ENCODE measurements around the gene TMEM138. TPM values are rescaled to one million over a fixed set of nuclear protein-coding genes. Genes with fewer than 3 reads are reported as not detected.

Gene TMEM138
- total RNA-seq, 3 donors from 2014 or later: 24.6 to 38.5 (median 32.8) TPM

GRCh38 chr11:61353131-61354067 lies 8.8 kb upstream of the TMEM138 start:
- no peak overlapping the region for H3K4me3 ChIP-seq
- H3K4me1 ChIP-seq: no peaks in the 10 kb centered on the region
- H3K9me3 ChIP-seq: no peaks in the 10 kb centered on the region
- no peaks in the 10 kb centered on the region for H3K36me3 ChIP-seq
- no peak overlapping the region for H3K27ac ChIP-seq
- no peak for DNase-seq (ENCODE audit: low spot score in 2 of 2)
- TF ChIP-seq POLR2AphosphoS5 (IDR thresholded peaks at IDR 0.05) (no peak), POLR2A (IDR thresholded peaks at IDR 0.05) (no peak), CTCF (IDR thresholded peaks at IDR 0.05) (no peak)
- no peaks in the 10 kb centered on the region for H3K27me3 ChIP-seq
- intact Hi-C loops (cut with DNase I; ENCODE audit: low total_unique reads): no loop called here

DNA sequence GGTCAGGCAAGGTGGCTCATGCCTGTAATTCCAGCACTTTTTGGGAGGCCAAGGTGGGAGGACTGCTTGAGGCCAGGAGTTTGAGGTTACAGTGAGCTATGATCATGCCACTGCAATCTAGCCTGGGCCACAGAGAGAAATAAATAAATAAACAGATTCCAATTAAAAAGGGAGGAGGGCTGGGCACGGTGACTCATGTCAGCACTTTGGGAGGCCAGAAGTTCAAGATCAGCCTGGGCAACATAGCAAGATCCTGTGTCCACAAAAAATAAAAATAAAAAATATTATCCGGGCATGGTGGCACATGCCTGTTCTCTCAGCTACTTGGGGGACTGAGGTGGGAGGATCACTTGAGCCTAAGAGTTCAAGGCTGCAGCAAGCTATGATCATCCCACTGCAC lies 8.0 kb upstream of the TMEM138 start:
- H3K36me3 ChIP-seq: no peaks in the 10 kb centered on the region
- H3K4me3 ChIP-seq: no peak overlapping the region
- intact Hi-C loops (cut with DNase I; ENCODE audit: low total_unique reads): no loop called here
- H3K4me1 ChIP-seq: no peaks in the 10 kb centered on the region
- DNase-seq (ENCODE audit: low spot score in 2 of 2): no peak
- no peaks in the 10 kb centered on the region for H3K9me3 ChIP-seq
- no peak for TF ChIP-seq POLR2AphosphoS5 (IDR thresholded peaks at IDR 0.05)
- TF ChIP-seq POLR2A (IDR thresholded peaks at IDR 0.05): no peak
- TF ChIP-seq CTCF (IDR thresholded peaks at IDR 0.05): no peak
- no peaks in the 10 kb centered on the region for H3K27me3 ChIP-seq
- no peak overlapping the region for H3K27ac ChIP-seq

DNA sequence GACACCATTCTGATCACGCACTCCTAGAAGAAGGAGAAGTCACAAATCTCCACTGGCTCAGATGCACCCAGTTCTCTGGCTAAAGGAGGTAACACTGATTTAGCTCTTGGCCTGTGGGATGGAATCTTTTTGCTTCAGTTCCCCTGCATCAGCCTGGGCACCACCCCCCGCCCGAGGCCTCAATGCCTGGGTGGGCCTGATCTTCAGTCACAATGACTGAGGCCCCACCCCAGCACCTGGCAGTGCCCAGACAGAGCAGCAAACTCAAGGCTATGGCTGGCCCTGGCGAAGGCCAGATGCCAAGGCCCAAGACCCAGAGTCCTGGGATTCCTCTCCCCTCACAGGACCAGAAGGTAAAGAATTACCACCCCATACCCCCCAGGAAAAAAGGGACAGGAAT lies 5.5 kb upstream of the TMEM138 start:
- H3K4me3 ChIP-seq: no peak overlapping the region
- no peak for TF ChIP-seq CTCF (IDR thresholded peaks at IDR 0.05)
- DNase-seq (ENCODE audit: low spot score in 2 of 2): no peak
- intact Hi-C loops (cut with DNase I; ENCODE audit: low total_unique reads): no loop called here
- no peak overlapping the region for H3K27ac ChIP-seq
- no peaks in the 10 kb centered on the region for H3K4me1 ChIP-seq
- H3K27me3 ChIP-seq: no peaks in the 10 kb centered on the region
- no peaks in the 10 kb centered on the region for H3K36me3 ChIP-seq
- H3K9me3 ChIP-seq: no peaks in the 10 kb centered on the region

DNA sequence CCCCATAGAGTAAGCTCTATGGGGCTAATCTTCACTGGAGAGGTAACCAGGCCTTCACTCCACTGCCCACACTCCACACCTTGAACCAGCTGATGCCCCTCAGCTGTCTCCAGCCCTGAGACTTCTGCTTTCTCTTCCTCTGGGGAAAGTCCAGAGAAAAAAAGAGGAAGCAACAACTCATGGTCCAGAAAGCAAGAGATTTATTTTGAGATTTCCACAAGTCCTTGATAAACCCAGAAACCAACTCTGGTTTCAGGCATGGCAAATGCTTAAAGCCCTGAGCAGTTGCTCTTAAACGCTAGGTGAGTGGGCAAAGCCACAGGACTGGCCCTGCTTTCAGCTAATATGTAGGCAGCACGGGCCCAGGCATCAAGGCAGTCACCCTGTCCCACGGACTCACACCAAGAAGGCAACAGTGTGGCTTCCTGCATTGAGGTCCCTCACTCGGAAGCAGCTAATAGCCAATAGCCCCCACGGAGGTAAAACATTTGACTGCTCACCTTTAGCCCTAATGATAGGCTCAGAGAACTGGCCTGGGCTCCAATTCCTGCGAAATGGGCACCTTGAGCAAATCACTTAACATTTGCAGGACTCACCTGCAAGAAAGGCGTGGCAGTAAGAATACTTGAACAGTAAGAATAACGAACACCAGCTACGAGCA lies 4.8 kb upstream of the TMEM138 start:
- Histone ChIP-seq H3K9me3 (no peaks in the 10 kb centered on the region), H3K4me3 (no peak overlapping the region), H3K27me3 (no peaks in the 10 kb centered on the region), H3K27ac (no peak overlapping the region), H3K4me1 (no peaks in the 10 kb centered on the region), H3K36me3 (no peaks in the 10 kb centered on the region)
- no peak for DNase-seq (ENCODE audit: low spot score in 2 of 2)
- intact Hi-C loops (cut with DNase I; ENCODE audit: low total_unique reads): no loop called here
- TF ChIP-seq POLR2A (IDR thresholded peaks at IDR 0.05) (no peak), POLR2AphosphoS5 (IDR thresholded peaks at IDR 0.05) (no peak), CTCF (IDR thresholded peaks at IDR 0.05) (no peak)

GRCh38 chr11:61357894-61358239 lies 4.3 kb upstream of the TMEM138 start:
- intact Hi-C loops (cut with DNase I; ENCODE audit: low total_unique reads): no loop called here

More at GRCh38 chr11:61357894-61358239, 4.3 kb upstream of the TMEM138 start:
- Histone ChIP-seq H3K36me3 (no peaks in the 10 kb centered on the region), H3K4me3 (no peak overlapping the region), H3K4me1 (peaks cover 0 to under 1% of the 10 kb centered on the region in 2 donors), H3K27me3 (no peaks in the 10 kb centered on the region), H3K9me3 (no peaks in the 10 kb centered on the region), H3K27ac (no peak overlapping the region)
- no peak for DNase-seq (ENCODE audit: low spot score in 2 of 2)
- TF ChIP-seq POLR2AphosphoS5 (IDR thresholded peaks at IDR 0.05): no peak
